ENCODE data around the gene MINAR2. TPM values are rescaled to one million over a fixed set of nuclear protein-coding genes. Genes with fewer than 3 reads are reported as not detected.

Gene MINAR2
- total RNA-seq, 2 experiments from 2014 or later, result not detected

GRCh38 chr5:129807162-129807814 is 59.4 kb downstream of the MINAR2 start:
- CTCF ChIA-PET, result interaction anchor here (1.2 kb wide), 1 partner anchor 39 kb away, joined by 3 read pairs; no protein-coding TSS in a partner anchor
- H3K27ac Mint-ChIP-seq, result no peak overlapping the region
- intact Hi-C loops (cut with micrococcal nuclease), result no loop called here
- H3K4me3 Mint-ChIP-seq, result no peak overlapping the region
- no peaks in the 10 kb centered on the region for H3K36me3 Mint-ChIP-seq (ENCODE audit: low read depth)
- no peaks in the 10 kb centered on the region for H3K9me3 Mint-ChIP-seq
- no peak for DNase-seq
- ATAC-seq, result no peak
- H3K4me1 Mint-ChIP-seq (ENCODE audit: low read depth), result no peaks in the 10 kb centered on the region
- POLR2A ChIA-PET, result no interaction called here
- no peak for TF ChIP-seq CTCF (IDR thresholded peaks at IDR 0.05)
- no peaks in the 10 kb centered on the region for H3K27me3 Mint-ChIP-seq

Other genes with a start within 250 kb of the MINAR2 start
- not detected for gene CHSY3, start 156.4 kb downstream of the MINAR2 start, total RNA-seq